GM19025 (cell line): ENCODE data around the gene ELOF1.
"Not testable (repeated sequence)": the region's sequence is repeated elsewhere in the genome, so short reads cannot be mapped to it uniquely, and the experiment has no call there.

Experiments
- ATAC-seq: cut with Tn5 transposase; IDR thresholded peaks from one replicate; pipeline ENCODE4 v1.9.1; 2021; ENCODE audit warnings: mild to moderate bottlenecking, low read depth, moderate library complexity; ENCODE audit not compliant: unreplicated experiment

ELOF1 gene

DNA sequence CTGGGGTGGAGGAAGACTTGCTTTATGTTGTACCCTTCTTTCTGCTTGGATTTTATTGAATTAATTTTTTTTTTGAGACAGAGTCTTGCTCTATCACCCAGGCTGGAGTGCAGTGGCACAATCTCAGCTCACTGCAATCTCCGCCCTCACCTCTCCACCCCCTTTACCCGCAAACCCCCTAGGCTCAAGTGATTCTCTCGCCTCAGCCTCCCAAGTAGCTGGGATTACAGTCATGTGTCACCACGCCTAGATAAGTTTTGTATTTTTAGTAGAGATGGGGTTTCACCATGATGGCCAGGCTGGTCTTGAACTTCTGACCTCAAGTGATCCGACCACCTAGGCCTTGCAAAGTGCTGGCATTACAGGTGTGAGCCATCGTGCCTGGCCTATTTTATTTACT, 14.3 kb upstream of the ELOF1 start:
- not testable (repeated sequence) for ATAC-seq

DNA sequence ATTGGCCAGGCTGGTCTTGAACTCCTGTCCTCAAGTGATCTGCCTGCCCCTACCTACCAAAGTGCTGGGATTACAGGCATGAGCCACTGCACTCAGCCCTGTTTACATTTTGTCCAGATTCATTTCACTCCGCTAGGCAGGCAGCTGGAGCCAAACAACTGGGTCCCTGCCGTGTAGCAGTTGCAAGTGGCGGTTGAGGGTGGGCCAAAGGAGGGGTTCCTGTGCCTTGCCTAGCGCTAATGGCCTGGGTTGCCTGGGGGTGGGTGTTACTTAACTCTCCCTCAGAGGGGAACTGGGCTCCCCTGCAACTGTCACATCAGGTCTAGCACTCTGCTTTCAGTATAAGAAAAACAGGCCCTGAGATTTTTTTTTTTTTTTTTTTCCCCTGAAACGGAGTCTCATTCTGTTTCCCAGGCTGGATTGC, 11.0 kb upstream of the ELOF1 start:
- ATAC-seq = no peak

GRCh38 chr19:11566164-11566563, 7.1 kb upstream of the ELOF1 start:
- no peak for ATAC-seq

GRCh38 chr19:11565649-11565980, 6.6 kb upstream of the ELOF1 start:
- not testable (repeated sequence) for ATAC-seq

DNA sequence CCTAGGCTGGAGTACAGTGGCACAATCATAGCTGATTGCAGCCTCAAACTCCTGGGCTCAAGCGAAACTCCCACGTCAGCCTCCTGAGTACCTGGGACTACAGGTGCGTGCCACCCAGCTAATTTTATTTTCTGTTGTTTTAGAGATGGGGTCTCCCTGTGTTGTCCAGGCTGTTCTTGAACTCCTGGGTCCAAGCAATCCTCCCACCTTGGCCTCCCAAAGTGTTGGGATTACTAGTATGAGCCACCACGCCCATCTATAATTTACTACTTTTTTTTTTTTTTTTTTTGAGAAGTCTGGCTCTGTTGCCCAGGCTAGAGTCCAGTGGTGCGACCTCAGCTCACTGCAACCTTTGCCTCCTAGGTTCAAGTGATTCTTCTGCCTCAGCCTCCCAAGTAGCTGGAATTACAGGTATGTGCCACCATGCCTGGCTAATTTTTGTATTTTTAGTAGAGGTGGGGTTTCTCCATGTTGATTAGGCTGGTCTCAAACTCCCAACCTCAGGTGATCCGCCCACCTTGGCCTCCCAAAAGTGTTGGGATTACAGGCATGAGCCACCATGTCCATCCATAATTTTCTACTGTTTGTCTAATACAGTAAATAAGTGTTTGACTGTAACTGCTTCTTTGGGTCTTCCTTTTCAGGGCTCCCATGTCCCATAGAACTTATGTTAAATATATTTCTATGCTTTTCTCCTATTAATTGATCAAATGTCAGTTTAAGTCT, 5.2 kb upstream of the ELOF1 start:
- not testable (repeated sequence) for ATAC-seq

DNA sequence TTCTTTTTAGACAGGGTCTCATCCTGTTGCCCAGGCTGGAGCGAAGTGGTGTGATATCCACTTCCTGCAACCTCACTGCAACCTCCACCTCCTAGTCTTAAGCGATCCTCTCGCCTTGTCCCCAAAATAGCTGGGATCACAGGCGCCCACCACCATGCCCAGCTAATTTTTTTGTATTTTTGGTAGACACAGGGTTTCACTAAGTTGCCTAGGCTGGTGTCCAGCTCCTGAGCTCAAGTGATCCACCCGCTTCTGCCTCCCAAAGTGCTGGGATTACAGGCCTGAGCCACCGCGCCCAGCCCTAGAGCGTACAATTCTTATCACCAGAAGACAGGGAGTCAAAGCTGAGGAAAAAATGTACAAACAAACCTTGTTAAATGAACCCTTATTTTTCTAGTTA, 4.5 kb upstream of the ELOF1 start:
- ATAC-seq = no peak

DNA sequence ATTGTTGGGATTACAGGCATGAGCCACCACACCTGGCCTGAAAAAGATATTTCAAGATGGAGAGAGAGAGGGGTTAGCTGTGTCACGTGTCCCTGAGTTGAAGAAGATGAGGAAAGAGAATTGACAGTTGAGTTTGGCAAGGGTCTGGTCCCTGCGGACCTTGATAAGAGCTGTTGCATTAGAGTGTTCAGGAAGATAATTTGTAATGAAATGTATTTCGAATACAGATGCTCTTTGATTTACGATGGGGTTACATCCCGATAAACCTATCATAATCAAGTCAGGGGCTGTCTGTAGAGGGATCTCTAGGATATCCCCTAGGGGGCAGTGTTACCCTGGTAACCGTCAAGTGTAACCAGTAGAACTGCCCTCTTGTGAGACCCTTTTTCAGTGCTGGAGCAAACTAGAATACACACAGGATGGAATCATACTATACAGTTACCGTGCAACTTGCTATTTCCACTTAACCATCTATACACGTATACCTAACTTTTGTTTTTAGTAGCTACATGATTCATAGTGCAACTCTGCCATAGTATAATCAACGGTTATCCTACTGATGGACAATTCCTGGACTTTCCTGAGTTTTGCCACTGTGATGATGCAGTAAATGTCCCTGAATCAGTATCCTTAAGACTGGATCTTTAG, 1.5 kb upstream of the ELOF1 start:
- peak; percentile 43 for ATAC-seq

GRCh38 chr19:11556634-11557420, 2.2 kb downstream of the ELOF1 start:
- ATAC-seq = no peak

GRCh38 chr19:11555246-11555645, 3.8 kb downstream of the ELOF1 start:
- no peak for ATAC-seq

DNA sequence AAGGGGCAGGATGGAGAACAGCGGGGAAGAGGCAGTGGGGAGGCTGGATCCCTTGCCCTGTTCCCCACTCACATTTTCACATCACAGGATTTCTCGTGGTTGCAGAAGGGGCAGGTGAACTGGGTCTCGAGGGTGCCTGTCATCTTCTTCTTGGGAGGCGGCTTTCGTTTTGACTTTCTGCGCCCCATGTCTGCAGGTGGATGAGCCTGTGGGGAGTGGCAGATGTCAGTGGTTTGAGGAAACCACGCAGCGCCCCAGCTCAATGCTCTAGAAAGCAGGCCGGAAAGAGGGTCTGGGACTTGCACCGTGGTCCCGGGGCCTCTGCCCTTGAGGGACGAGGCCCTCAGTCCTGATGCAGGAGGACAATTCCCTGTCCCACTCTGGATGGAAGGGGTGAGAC, 4.9 kb downstream of the ELOF1 start:
- ATAC-seq = no peak

DNA sequence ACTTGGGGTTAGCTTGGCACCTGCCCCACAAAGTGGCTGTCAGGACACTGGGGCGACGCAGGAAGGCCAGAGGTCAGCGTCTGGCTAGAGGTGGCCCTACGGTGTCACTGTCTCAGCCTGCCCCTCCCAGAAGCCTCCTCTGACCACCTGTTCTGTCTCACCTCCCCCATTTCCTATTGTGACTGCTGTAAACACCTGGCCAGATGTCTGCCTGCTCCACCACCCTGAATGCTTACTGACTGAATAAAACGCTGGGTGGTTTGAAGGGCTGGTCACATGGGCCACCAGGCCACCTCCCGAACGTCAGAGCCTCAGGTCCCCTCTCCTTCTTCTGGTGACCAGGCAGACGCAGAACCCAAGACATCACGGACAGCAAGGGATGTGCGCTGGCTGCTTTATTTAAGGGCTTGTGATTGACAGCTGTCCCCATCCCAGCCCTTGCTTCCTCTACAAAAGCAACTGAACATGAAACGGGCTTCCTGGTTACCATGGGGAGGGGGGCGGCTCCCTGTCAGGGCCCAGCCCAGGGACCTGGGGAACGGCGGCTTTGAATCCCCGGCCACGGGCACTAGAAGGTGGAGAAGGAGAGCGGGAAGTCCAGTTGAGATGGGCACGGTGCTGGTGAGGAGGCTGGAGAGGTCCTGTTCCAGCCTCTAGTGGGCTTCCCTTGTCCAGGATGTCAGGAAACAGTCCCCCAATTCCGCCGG, 6.2 kb downstream of the ELOF1 start:
- no peak for ATAC-seq

DNA sequence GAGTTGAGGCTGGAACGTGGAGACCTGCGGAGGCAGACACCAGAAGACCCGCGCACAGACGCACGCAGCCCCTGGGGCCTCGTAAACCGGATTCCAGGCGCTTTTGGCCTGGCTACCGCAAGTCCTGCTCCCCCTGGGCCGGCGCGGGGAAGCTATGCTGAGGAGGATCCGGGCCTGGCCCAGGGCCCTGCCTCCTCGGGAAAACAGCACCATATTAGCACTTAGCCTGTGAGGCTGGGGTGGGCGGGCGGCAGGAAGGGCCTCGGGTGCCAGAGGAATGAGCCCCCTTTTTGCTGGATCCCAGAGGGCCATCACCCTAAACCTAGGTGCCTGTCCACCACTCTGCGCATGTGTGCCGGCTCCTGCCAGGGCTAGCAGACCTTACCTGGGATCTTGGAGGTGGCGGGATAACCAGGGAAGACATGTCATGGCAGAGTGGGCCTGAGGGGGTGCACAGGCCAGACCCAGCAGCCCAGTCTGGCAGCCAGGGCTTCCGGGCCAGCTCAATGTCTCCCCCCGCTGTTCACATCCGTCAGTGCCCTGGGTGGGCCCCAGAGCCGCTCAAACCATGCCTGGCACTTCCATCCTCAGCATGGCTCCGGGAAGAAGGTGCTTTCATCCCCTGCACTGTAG, 7.3 kb downstream of the ELOF1 start:
- ATAC-seq = no peak

DNA sequence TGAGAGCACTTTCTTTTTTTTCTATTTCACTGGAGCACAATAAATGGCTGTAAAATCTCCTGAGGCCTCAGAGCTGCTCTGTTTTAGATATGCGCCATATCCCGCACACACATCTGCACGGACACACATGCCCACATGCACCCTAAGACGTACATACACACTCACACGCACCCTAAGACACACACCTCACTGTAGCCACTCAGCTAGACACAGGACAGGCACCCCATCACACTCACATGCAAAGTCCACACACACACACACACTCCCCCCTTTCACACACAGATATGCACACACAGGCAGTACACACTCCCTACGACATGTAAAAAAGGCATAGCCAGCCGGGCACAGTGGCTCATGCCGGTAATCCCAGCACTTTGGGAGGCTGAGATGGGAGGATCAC, 8.8 kb downstream of the ELOF1 start:
- no peak for ATAC-seq

DNA sequence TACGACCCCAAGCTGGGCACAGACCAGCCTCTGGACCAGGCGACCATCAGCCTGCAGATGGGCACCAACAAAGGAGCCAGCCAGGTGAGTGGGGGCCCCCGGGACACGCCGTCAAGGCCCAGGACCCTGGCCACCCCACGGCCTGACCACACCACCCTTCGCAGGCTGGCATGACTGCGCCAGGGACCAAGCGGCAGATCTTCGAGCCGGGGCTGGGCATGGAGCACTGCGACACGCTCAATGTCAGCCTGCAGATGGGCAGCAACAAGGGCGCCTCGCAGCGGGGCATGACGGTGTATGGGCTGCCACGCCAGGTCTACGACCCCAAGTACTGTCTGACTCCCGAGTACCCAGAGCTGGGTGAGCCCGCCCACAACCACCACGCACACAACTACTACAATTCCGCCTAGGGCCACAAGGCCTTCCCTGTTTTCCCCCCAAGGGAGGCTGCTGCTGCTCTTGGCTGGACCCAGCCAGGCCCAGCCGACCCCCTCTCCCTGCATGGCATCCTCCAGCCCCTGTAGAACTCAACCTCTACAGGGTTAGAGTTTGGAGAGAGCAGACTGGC, 9.6 kb downstream of the ELOF1 start:
- ATAC-seq = no peak

DNA sequence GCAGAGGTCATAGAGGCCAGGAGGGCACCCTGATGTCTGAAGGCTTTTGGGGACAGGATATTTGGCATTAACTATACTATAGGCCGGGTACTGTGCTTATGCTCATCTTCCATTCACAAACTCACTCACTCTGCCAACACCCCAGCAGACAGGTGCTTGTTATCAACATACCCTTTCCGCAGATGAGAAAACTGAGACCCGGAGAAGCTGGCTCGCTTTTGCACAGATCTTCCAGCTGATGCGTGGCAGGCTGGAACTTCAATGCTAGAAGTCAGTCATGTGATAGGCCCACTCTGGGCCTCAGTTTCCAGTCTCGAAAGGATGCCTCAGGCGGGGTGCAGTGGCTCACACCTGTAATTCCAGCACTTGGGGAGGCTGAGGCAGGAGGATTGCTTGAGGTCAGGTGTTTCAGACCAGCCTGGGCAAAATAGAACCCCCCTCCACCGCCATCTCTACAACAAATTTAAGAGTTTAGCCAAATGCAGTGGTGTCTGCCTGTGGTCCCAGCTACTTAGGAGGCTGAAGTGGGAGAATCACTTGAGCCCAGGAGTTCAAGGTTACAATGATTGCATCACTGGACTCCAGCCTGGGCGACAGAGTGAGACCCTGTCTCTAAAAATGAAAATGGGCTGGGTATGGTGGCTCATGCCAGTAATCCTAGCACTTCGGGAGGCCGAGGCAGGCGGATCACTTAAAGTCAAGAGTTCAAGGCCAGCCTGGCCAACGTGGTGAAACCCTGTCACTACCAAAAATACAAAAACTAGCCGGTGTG, 10.9 kb downstream of the ELOF1 start:
- no peak for ATAC-seq

DNA sequence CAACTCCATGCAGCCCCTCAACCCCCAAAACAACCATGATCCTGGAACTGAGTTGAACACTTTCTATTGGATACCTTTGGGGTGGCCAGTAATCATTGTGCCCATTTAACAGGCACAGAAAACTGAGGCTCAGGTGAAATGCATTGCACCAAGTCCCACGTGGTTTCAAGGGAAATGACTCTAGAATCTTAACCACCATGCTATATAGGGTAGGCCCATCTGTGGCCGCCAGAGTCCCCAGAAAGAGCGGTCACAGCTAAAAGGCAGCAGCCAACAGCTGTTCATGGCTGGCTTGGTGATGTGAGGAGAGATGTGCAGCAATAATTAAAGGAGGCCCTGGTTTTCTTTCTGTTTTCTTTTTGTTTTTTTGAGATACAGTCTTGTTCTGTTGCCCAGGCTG, 17.8 kb downstream of the ELOF1 start:
- no peak for ATAC-seq

- ATAC-seq = no peak
These were observed 18.4 kb downstream of the ELOF1 start for GRCh38 chr19:11540645-11541044.

DNA sequence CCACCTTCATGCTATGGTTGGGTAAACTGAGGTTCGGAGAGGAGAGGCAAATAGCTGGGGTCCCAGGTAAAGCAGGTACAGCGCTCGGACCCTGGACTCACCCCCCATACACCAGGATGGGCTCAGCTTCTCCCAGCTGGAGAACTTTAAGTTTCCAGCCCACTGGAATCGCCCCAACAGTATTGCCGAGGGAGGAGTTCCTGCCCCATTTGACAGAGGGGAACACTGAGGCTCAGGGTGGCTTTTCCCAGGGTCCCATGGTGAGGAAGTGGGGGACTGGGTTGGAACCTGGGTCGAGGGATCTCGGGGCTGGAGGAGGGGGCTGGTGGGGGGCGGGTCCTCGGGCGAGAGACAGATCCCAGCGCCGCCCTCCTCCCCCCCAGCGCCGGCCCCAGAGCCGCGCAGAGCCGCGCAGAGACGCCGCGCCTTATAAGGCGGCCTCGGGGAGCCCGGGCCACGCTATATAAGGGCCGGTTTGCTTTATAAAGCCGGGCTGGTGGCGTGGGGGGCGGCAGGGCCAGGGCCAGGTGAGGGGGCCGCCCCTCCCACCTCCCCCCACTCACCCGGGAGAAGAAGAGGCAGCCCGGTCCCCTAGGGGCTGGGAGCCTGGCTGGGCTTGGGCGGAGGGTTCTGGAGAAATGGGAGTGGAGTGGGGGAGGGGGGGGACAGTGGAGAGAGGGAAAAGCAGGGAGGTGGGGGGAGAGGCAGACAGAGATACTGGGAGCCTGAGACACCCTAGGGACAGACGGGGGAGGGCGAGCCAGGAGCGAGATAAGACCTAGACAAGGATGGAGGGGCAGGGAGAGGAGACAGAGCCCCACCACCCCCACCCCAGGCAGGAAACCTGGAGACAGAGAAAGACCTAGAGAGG, 19.3 kb downstream of the ELOF1 start:
- no peak for ATAC-seq
